ENCODE data around the gene CHST15.

The CHST15 gene, protein sequence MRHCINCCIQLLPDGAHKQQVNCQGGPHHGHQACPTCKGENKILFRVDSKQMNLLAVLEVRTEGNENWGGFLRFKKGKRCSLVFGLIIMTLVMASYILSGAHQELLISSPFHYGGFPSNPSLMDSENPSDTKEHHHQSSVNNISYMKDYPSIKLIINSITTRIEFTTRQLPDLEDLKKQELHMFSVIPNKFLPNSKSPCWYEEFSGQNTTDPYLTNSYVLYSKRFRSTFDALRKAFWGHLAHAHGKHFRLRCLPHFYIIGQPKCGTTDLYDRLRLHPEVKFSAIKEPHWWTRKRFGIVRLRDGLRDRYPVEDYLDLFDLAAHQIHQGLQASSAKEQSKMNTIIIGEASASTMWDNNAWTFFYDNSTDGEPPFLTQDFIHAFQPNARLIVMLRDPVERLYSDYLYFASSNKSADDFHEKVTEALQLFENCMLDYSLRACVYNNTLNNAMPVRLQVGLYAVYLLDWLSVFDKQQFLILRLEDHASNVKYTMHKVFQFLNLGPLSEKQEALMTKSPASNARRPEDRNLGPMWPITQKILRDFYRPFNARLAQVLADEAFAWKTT

DNA sequence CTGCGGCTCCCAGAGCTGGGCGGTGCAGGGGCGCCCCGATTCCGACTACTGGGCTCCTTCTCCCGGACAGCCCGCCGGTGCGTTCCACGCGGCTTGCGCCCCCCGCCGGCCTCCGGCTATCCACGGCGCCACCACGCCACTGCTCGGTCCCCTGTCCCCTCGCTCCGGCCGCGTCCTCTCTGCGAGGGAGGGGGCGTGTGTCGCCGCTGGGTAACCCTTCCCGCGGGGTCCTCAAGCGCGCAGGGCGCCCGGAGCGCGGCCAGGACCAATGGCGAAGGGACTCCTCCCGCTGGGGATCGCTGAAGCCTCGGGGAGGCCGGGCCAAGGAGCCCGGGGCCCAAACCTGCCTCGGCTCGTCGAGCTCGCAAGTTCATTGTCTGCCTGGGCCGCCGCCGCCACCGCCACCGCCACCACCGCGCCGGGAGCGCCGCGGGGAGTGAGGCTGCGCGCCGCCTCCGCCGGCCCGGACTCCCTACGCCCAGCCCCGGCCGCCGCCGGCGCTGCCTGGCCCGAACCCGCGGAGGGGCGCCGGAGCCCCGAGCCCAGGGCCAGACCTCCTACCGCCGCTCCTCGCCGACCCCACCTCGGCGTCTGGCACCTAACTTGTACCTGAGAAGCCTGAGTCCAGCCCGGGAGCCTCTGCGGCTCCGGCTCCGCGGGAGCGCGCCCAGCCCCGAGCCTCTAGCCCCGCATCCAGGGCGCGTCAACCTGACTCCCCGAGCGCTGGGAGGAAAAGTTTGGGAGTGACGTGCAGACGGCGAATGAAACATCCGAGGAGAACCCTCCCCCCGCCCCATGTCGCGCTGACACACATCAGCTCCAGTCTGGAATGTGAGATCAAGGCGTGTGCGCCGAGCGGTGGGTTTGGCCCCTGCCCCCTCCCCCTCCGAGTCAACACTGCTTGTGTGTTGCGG, at the start of gene CHST15:
TSS of gene CHST15 (minus strand) at position 739 of the 914 bp plus-strand sequence. CDS start 47,386 bp downstream, outside the sequence.
- no peak for DNase-seq

DNA sequence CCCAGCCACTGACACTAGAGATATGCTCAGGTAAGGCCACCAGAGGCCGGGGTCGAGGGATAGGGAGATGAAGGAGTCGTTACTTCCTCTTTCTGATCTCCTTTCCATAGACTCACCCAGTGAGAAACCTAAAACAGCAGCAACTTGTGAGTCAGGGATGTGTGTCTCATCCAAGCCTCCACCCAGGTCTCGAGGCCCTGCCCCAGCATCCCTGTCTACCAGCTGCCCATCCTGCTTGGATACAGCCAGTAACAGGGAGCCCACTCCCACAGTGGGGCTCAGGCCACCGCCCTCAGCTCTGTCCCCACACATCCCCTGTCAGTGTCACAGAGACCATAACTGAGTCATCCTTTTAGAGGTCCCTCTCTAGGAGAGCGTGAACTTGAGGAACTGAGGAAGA, 49.6 kb upstream of the CHST15 start:
- no peak for DNase-seq

DNA sequence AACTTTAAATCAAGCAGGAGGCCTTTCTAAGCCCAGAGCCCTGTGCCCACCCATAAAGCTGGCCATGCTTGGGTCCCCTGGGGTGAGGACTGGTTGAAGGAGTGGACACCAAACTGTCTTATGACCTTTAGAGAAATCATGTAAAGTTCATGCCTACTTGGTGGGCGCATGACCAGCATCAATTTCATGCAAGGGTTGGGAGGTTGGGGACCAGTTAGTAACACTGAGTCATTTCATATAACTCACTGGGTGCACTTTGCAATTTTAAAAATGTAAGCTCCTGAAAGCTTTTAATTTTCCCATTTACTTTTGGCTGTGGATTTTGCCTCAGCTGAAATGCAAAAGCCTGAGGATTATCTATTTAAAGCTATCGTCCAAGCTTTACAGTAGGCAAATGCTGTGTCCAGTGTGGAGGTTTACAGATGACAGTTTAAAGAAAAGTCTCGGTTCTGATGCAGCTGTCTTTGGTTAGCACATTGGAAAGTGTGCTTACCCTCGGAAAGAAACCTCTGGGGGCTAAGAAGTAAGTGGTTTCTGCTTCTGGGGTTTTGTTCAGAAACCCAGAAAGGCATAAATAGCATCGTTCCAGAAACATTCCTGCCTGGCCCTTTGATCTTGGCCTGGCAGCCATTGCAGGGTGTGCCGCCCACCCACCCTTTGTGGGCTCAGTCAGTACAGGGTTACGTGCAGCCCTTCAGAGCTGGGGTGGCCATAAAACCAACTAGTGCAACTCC, 48.8 kb upstream of the CHST15 start:
- no peak for DNase-seq

DNA sequence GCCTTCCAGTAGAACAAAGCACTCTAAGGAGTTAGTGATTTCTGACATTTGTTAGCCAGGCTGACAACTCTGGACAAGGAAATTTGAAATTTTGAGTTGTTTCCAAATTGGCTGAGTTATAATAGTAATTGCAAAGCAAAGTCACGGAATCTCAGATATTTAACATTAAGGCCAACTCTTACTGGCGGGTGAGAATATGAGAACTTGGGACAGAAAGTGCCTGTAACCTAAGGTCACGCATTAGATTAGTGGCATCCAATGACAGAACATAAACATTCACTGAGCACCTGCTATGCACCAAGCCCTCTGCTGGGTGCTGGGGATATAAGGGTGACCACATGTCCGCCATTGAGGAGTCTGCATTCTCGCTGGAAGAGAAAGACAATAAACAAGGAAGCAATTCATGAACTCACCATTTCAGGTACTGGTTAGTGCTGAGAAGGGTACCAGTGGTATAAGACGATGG, 45.5 kb upstream of the CHST15 start:
- no peak for DNase-seq

DNA sequence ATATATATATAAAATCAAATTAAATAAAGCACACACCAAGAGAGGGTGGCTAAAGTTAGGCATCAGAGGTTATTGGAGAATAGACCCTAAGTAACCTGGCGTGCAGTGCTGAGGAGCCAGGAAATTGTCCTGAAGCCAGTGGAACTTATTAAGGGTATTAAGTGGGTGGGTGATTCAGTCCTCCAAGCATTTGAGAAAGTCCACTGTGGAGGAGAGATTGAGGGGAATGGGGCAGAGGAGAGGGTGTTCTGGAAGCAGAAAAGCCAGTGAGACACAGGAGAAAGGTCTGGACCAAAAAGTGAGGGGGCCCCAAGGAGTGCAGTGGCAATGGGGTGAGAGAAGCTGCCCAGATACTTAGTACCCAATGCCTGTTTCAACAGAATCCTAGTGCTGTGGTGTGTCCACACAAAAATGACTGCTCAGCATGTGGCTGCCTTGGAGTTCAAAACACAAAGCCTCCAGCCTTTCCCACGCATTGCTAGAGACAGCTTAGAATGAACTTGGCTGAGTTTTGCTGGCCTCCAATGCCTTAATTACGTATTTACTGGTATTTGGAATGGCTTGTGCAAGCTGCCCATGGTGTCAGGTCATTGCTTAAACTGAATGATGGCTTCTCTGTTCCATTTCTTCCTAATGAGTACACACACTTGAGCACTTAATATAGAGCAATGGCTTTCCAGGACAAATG, 44.9 kb upstream of the CHST15 start:
- DNase-seq, result no peak

DNA sequence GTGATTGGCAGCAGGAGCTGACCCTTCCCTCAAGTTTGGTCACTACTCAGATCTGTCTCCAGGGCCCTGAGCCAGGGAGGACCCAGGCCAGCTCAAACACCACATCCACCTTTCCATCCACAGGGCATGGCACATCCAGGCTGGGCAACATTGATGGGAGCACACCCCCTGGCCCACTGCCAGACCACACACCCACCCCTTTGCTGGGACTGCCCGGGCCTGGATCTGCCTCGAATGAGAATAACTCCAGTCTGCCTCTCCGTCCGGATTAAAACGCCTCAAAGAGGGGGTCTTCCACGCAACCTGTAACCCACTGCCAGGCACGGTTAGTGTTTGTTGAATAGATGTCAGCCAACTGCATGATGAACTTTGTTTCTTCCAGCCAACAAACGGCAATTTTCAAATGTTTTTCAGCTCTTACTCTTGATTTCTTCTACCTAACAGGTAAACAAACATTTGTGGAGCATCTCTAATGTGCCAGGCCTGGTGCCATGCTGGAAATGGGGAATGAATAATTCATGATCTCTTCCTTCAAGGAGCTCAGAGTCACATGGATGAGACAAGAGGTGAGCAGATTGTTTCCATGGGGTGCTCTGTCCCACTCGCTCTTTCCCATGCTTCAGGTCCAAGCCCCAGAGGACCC, 41.0 kb upstream of the CHST15 start:
- no peak for DNase-seq

DNA sequence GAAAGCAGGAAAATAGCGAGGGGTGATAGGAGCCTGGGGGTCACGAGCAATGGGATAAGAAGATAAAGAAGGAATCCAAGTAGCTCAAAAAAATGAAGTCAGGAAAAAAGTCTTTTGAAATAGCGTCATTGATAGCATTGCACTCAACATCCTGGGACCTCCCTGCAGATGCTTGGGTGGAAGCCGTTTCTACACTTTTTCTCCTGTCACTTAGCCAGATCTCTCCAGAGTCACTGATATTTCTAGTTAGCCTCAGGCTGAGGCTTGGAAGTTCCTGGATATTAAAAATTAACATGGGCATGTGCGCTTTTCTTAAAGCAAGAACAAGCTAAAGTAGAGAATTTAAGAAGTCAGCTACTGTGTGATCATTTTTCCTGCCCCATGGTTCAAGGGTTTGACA, 39.5 kb upstream of the CHST15 start:
- no peak for DNase-seq

DNA sequence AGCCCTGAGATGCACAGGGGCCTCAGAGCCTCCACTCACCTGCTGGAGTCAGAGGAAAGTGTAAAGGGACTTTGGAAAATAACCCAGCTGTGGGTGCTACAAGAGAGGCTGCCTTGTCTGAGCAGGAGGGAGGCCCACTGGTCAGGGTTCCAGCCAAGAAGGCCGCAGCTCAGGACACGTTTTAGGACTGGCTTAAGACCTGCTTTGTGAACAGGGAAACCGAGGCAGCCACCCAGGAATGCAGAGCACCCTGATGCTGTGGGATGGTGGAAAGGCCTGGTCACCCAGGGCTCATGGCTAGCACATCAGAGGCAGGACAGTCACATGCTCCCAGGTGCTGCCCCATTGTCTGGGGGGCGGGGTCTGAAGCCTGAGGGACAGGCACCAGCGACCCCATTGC, 38.9 kb upstream of the CHST15 start:
- no peak for DNase-seq

DNA sequence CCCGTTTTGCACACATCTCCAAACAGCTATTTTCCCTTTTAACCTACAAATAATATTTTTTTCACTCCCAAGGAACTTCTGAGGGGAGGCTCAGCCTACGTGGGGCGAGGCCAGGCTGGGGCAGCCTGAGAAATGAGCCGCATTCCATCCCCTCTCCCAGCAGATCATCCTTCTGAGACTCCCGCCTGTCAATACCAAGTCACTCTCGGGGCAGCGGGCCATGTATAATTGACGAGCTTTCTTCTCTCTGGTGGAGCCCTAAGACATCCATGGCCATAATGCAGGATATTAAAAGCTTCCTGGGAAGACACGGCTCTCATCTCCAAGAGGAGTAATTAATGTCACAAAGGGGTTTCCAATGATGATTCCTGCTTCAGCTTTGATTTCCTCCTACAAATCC, 37.8 kb upstream of the CHST15 start:
- no peak for DNase-seq

DNA sequence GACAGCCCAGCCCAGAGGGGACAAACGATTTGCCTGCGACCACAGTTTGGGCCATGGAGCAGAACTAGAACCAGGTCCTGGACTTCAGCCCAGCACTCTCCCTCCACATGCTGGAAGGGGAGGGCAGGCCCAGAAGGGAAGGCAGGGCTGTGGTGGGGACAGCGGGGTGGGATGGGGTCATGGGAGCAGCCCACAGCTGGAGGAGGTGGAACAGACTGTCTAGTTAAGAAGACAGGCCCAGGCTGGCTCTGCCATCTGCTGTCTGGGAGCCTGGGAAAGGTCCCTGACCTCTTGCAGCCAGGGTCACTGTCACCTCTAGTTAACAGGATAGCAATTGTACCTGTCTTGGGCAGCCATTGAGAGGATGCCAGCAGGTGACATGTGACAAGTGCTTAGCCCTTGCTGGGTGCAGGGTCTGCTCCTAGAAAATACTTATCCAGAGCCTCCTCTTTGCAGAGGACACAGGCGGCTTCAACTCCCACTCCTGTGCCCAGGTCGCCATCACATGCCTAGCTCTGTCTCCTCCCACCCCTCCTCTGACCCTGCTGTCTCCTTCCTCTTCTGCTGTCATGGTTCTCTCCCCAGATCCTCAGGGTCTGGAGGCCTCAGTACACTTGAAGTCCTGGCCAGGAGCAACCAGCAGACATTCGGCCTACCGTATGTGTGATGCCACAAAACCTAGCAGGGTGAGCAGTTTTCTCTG, 37.0 kb upstream of the CHST15 start:
- no peak for DNase-seq

DNA sequence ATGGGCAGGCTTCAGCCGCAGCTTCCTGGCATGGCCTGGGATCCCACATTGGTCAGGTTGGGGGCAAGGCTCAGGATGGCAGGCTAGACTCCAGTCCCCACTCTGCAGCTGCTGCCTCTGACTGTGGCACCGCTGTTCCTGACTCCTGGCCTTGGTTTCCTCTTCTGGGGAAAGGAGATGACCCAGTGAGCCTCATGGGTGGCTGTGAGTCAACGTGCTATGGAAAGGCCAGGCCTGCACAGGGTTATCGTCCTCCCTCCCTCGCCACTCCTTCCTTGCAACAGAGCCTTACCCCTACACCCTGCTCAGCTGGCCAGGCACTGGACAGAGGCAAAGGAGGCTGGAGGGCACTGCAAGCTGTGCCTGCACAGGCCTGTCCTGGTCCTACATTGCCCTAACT, 36.1 kb upstream of the CHST15 start:
- DNase-seq, result no peak

DNA sequence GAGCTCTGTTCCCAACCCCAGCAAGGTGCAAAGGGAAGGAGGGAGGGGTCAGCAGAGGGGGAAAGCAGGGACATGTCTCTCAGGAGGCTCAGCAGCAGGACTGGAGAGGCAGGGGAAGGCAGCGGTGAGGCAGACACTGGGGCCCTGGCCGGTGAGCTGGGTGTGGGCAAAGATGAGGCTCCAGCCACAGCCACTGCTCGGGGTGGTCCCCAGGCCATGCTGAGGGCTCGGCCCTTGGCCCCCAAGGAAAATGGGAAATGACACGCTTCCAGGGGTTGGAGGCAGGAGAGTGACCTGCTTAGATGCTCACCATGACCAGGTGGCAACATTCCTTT, 35.4 kb upstream of the CHST15 start:
- DNase-seq, result no peak

DNA sequence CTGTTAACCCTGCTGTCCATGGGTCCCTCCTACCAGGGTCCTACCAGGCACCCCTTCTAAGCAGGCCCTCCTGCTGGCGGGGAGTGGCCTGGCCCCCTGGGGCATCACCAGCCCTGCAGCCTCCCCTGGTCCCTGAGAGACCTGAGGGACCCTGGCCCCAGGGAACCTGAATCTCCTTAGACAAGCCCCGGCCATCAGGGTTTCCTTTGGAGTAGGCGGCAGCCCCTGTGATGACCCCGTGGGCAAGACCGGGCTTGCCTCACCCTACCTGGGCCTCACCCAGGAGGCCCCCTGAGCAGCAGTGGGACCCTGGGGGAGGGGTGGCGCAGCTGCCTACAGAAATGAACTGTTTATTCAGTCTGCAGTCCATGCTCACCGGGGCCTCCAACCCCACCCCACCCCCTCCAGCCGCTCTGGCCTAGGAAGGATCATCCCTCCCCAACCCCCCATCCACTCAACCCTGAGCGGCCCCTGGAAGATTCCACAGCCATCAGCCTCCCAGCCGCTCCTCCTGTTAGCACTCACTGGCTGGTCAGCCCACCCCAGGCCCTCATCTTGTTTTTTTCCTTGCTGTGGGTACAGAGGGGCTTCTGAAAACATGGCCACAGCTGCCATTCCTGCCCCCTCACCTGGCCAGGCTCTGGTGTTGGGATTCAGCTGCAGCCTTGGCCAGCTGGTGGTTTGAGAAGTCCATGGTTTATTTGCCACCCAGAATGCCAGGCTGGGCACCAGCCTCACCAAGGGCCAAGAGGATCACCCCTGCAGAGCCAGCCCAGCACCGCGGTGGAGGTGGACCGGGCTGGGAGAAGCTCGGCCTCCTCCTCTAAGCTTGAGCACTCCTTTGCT, 34.8 kb upstream of the CHST15 start:
- no peak for DNase-seq

DNA sequence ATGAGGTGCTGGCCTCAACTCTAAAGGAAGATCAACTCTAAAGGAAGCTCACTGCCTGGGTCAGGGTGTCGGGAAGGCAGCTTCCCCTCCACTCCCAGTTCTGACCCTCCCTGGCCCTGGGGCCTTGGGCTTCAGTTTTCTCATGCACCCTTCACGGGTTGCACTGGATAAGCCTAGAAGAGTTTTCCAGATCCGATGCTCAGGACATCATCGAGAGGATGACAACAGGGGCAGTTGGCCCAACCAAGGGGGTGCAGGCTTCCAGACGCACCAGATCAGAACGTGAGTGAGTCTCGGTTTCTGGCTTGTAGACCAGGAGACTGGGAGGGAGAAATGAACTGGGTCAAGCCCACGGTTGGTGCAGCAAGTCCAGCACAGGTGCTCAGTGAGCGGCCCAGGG, 34.2 kb upstream of the CHST15 start:
- DNase-seq, result no peak

DNA sequence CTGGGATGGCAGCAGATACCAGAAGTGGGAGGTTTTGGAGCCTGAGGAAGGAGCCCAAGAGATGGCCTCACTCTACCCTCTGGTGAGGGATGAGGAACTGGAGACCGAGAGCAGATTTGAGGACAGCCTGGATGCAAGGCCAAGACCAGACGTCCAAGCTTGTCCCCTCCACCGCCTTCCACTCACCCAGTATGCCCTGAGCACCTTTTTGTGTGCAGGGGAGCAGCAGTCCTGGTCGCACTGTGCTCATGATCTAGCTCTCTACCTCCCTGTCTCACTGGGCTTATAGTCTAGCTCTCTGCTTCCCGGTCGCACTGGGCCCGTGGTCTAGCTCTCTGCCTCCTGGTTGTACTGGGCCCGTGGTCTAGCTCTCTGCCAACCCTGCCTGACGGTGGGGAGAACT, 33.6 kb upstream of the CHST15 start:
- DNase-seq, result no peak

DNA sequence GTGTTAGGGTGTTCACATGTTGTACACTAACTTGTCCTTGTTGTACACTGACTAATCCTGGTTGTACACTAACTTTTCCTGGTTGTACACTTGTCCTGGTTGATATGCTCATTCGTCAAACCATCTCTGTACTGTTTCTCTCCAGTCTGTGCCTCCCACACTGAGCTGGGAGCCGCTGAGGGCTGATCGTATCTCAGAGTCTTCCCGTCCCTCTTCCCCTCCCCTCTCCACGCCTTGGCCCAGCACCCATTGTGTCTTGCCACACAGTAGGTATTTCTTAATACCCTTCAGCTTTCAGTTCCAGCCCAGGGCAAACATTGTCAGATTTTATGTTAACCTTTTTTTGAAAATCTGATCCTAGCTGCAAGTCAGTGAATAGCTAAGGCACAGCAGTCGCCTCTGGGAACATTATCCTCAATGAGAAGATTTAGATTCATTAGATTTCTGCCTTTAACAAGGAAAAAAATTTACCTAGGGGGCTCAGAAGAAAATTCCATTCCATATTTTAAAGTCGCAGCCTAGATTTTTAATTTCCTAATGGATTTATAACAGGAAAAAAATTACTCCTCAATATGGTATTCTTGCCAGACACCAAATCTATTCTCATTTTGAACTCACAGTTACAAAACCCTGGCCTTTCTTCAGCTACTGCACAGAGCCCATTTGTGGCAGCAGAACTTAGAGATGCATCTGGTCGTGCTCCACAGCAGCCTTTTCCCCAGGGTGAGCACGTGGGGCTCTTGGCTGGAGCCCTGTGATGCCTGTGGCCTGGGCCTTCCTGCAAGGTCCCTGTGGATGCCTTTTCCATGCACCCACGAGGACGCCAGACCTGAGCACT, 33.0 kb upstream of the CHST15 start:
- no peak for DNase-seq

DNA sequence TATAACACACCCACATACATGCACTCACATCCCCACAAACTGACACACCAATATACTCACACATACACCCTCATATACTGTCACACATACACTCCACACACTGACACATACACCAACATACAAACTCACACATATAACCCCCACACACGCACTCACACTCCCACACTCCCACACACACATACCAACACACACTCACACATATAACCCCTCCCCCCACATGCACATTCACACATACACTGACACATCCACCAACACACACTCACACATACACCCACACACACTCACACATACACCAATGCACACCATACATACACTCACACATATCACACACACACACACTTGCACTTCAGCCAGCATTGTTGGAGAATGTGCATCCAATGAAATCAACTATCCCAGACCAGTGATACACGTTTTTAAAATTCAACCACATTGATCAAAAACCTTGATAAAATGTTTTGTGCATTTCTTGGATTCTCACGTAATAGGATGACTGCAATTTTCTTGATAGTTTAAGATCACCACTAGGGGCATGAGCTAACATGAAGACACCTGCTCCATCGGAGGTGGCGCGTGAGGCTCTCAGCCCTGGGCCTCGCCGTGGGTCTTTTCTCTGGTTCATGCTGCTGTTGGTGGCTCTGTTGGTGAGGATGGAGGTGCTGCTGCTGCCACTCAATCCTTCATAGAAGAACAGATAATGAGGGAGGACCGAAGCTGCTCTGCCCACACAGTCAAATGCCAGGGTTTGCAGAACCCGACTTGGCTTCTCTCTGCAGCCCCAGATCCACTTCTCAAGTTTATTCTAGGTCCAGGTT, 32.1 kb upstream of the CHST15 start:
- no peak for DNase-seq

DNA sequence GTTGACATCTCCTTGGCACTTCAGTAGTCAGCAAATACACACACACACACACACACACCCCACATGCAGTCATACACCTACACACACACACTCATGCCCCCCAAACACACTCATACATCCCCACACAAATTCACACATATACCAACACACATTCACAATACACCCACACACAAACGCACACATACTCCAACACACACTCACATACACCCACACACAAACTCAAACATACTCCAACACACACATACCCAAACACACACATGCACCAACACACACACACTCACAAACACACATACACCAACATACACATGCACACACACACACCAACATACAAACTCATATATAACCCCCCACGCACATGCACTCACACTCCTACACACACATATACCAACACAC, 31.4 kb upstream of the CHST15 start:
- DNase-seq, result no peak
